Gastroesophageal sphincter (tissue), 3 donors: ENCODE results near the gene MACROD2.

Source experiments
- CTCF ChIP-seq, 4 experiments: fragments of 200-600 bp in 2 of 4; fragments of 450-650 bp in 2 of 4; sonication (generic) in 1 of 4; IDR thresholded peaks; one replicate each; pipeline ENCODE4 v1.5.1; 2017 to 2019; ENCODE audit warnings: antibody characterized with exemption in 4 of 4, mild to moderate bottlenecking in 2 of 4, moderate library complexity in 2 of 4
- EP300 ChIP-seq: sonication (generic); formaldehyde crosslinking; IDR thresholded peaks from one replicate; pipeline ENCODE4 v1.6.1; 2017; ENCODE audit warnings: antibody characterized with exemption, mild to moderate bottlenecking
- POLR2A ChIP-seq, 2 donors: fragments of 450-650 bp; IDR thresholded peaks; one replicate each; pipeline ENCODE4 v1.6.1; 2017; ENCODE audit warnings: antibody characterized with exemption in 2 of 2, mild to moderate bottlenecking in 2 of 2, moderate library complexity in 1 of 2
- POLR2AphosphoS5 ChIP-seq: sonication (generic); formaldehyde crosslinking; IDR thresholded peaks from one replicate; pipeline ENCODE4 v1.6.1; 2017; ENCODE audit warnings: antibody characterized with exemption

GRCh38 chr20:14432085-14432484, 436.8 kb downstream of the MACROD2 start:
- TF ChIP-seq CTCF (IDR thresholded peaks at IDR 0.05) (no peak), POLR2A (IDR thresholded peaks at IDR 0.05) (no peak), POLR2AphosphoS5 (no peak), EP300 (no peak)
